PC-3 (cell line): ENCODE data around the gene MGAT2. TPM values are rescaled to one million over a fixed set of nuclear protein-coding genes. Genes with fewer than 3 reads are reported as not detected.
"Not testable (repeated sequence)": the region's sequence is repeated elsewhere in the genome, so short reads cannot be mapped to it uniquely, and the experiment has no call there.

Experiments used
- ATAC-seq: fragments of 200-7000 bp; cut with Tn5 transposase; 2 replicates; pipeline ENCODE4 v1.9.1; 2020; ENCODE audit warnings: mild to moderate bottlenecking, moderate library complexity
- BruUV-seq: library from RNA; stranded (reverse); fragments of 400-500 nt; replicated peaks from 2 replicates; lab custom pipeline; 2021; lab: Mats Ljungman, UMichigan
- CTCF ChIA-PET: fragments of 300-600 bp; sonication (Branson Sonifier 250); formaldehyde crosslinking; loops from one replicate; lab custom pipeline; 2022; ENCODE audit warnings: antibody characterized with exemption; lab: Charles Lee
- POLR2A ChIA-PET: fragments of 300-600 bp; sonication (Branson Sonifier 250); formaldehyde crosslinking; loops from one replicate; lab custom pipeline; 2022; ENCODE audit warnings: antibody characterized with exemption; ENCODE audit not compliant: unreplicated experiment; lab: Charles Lee
- DNase-seq: peaks from one replicate; pipeline ENCODE4 v3.0.0-alpha.2; 2015
- H2AFZ ChIP-seq: fragments of 300-600 bp; sonication (generic); 2 replicates; pipeline ENCODE4 v1.6.0; 2016; ENCODE audit warnings: antibody characterized with exemption, low read length
- H3F3A ChIP-seq: fragments of 300-600 bp; sonication (generic); one replicate; pipeline ENCODE4 v1.6.0; 2017; ENCODE audit warnings: antibody characterized with exemption, low read length, control low read depth, mild to moderate bottlenecking; ENCODE audit not compliant: unreplicated experiment
- H3K27ac ChIP-seq: fragments of 300-600 bp; sonication (generic); 2 replicates; pipeline ENCODE4 v1.5.1; 2016; ENCODE audit warnings: mild to moderate bottlenecking, low read length
- H3K27me3 ChIP-seq: fragments of 300-600 bp; sonication (generic); 2 replicates; pipeline ENCODE4 v1.6.1; 2016; ENCODE audit warnings: low read length, mixed read lengths
- H3K36me3 ChIP-seq: fragments of 300-600 bp; sonication (generic); 2 replicates; pipeline ENCODE4 v1.6.1; 2016; ENCODE audit warnings: low read depth, mixed run types, low read length, mixed read lengths
- H3K4me1 ChIP-seq: fragments of 300-600 bp; sonication (generic); 2 replicates; pipeline ENCODE4 v1.5.1; 2016; ENCODE audit warnings: low read length; ENCODE audit not compliant: insufficient read depth
- H3K4me2 ChIP-seq: fragments of 300-600 bp; sonication (generic); 2 replicates; pipeline ENCODE4 v1.6.0; 2016; ENCODE audit warnings: low read length
- H3K4me3 ChIP-seq: fragments of 300-600 bp; sonication (generic); 2 replicates; pipeline ENCODE4 v1.5.1; 2016; ENCODE audit warnings: mild to moderate bottlenecking, low read length, mixed read lengths
- H3K79me2 ChIP-seq: fragments of 300-600 bp; sonication (generic); 2 replicates; pipeline ENCODE4 v1.6.1; 2017; ENCODE audit warnings: low read length, mixed read lengths
- H3K9ac ChIP-seq: fragments of 300-600 bp; sonication (generic); 2 replicates; pipeline ENCODE4 v1.6.0; 2016; ENCODE audit warnings: mild to moderate bottlenecking, low read length
- H3K9me2 ChIP-seq: fragments of 300-600 bp; sonication (generic); replicated peaks from 2 replicates; pipeline ENCODE4 v1.6.1; 2016; ENCODE audit warnings: mixed run types, low read length, mixed read lengths
- H3K9me3 ChIP-seq: fragments of 300-600 bp; sonication (generic); 2 replicates; pipeline ENCODE4 v1.6.1; 2016; ENCODE audit warnings: low read length, mixed read lengths
- H4K20me1 ChIP-seq: fragments of 300-600 bp; sonication (generic); 2 replicates; pipeline ENCODE4 v1.6.1; 2016; ENCODE audit warnings: low read length, mixed read lengths
- EZH2 ChIP-seq: fragments of 300-600 bp; sonication (generic); IDR thresholded peaks from one replicate; pipeline ENCODE4 v1.6.1; 2017; ENCODE audit warnings: antibody characterized with exemption, mild to moderate bottlenecking, low read length; ENCODE audit not compliant: unreplicated experiment
- EZH2phosphoT487 ChIP-seq: fragments of 300-600 bp; sonication (generic); IDR thresholded peaks from 2 replicates; pipeline ENCODE4 v1.6.1; 2018; ENCODE audit warnings: mild to moderate bottlenecking, antibody characterized with exemption, low read length, borderline replicate concordance
- intact Hi-C: fragments of 100-400 bp; cut with micrococcal nuclease; formaldehyde crosslinking; loops from 2 replicates; pipeline ENCODE4 v1.9.0; 2023
- total RNA-seq: library from RNA; depleted of rRNA; stranded (reverse); fragments of >200 nt; gene quantifications from 2 replicates; pipeline ENCODE4 v1.2.3, GENCODE V29; 2014
- TF ChIP-seq, protein P1 (sequence below): fragments of 300-600 bp; sonication (generic); conservative IDR thresholded peaks from 2 replicates; pipeline ENCODE4 v1.5.1; 2017; ENCODE audit warnings: antibody characterized with exemption, low read depth, mild to moderate bottlenecking, low read length

MGAT2 gene
- total RNA-seq, 1 experiment from 2014 or later, result 39.5 TPM

GRCh38 chr14:49642163-49642562 lies 21.6 kb downstream of the MGAT2 start:
- Histone ChIP-seq H3K27ac (peak overlapping the region; percentile 6; the same call in 1 of the 2 replicates), H3K79me2 (peaks cover 56% of the 10 kb centered on the region)
- POLR2A ChIA-PET, result interaction anchor here (0.6 to 0.7 kb wide), 2 partner anchors 12 to 68 kb away, joined by 3 to 5 read pairs; no protein-coding TSS in a partner anchor

DNA sequence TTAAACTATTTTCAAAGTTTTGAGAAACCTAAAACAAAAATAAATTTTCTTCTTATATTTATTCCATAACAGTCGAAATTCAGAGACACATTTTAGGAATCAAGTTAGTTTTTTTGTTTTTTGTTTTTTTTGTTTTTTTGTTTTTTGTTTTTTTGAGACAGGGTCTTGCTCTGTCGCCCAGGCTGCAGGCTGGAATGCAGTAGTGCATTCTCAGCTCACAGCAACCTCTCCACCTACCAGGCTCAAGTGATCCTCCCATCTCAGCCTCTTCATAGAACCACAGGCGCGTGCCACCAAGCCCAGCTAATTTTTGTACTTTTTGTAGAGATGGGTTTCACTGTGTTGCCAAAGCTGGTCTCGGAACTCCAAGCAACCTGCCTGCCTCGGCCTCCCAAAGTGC lies 32.9 kb downstream of the MGAT2 start:
- no TSS peak for BruUV-seq
- peaks cover 17% of the 10 kb centered on the region for H3K4me1 ChIP-seq
- no peaks in the 10 kb centered on the region for H3K9me2 ChIP-seq
- H3K36me3 ChIP-seq, result peaks cover 25% of the 10 kb centered on the region
- no peak overlapping the region for H3K4me2 ChIP-seq
- ChIA-PET POLR2A (no interaction called here), CTCF (no interaction called here)
- no peaks in the 10 kb centered on the region for H3F3A ChIP-seq
- H4K20me1 ChIP-seq, result no peaks in the 10 kb centered on the region
- no peaks in the 10 kb centered on the region for H3K27me3 ChIP-seq
- no peak overlapping the region for H3K27ac ChIP-seq
- no peaks in the 10 kb centered on the region for H3K79me2 ChIP-seq
- no peaks in the 10 kb centered on the region for H3K9me3 ChIP-seq
- no peak for ATAC-seq
- DNase-seq, result no peak
- H2AFZ ChIP-seq, result no peak overlapping the region
- intact Hi-C loops, result no loop called here
- no peak overlapping the region for H3K4me3 ChIP-seq
- TF ChIP-seq EZH2phosphoT487, result no peak
- TF ChIP-seq EZH2, result no peak
- TF ChIP-seq, protein P1, sequence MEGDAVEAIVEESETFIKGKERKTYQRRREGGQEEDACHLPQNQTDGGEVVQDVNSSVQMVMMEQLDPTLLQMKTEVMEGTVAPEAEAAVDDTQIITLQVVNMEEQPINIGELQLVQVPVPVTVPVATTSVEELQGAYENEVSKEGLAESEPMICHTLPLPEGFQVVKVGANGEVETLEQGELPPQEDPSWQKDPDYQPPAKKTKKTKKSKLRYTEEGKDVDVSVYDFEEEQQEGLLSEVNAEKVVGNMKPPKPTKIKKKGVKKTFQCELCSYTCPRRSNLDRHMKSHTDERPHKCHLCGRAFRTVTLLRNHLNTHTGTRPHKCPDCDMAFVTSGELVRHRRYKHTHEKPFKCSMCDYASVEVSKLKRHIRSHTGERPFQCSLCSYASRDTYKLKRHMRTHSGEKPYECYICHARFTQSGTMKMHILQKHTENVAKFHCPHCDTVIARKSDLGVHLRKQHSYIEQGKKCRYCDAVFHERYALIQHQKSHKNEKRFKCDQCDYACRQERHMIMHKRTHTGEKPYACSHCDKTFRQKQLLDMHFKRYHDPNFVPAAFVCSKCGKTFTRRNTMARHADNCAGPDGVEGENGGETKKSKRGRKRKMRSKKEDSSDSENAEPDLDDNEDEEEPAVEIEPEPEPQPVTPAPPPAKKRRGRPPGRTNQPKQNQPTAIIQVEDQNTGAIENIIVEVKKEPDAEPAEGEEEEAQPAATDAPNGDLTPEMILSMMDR, result no peak
- no peak overlapping the region for H3K9ac ChIP-seq

More at GRCh38 chr14:49642163-49642562, 21.6 kb downstream of the MGAT2 start:
- TF ChIP-seq EZH2phosphoT487 (no peak), EZH2 (no peak)
- TF ChIP-seq, protein P1, result no peak
- peaks cover 26% of the 10 kb centered on the region for H3K36me3 ChIP-seq
- ATAC-seq (no peak), DNase-seq (no peak)
- no peak overlapping the region for H3K4me3 ChIP-seq
- H3K9ac ChIP-seq, result no peak overlapping the region
- no peaks in the 10 kb centered on the region for H3K9me3 ChIP-seq
- H3K4me1 ChIP-seq, result peaks cover 18% of the 10 kb centered on the region; the same call in 1 of the 2 replicates
- intact Hi-C loops, result no loop called here
- H3K4me2 ChIP-seq, result no peak overlapping the region
- H3K27me3 ChIP-seq, result no peaks in the 10 kb centered on the region
- no TSS peak for BruUV-seq
- peak overlapping the region; percentile 10; the same call in 1 of the 2 replicates for H2AFZ ChIP-seq
- no peaks in the 10 kb centered on the region for H3F3A ChIP-seq
- CTCF ChIA-PET, result no interaction called here
- no peaks in the 10 kb centered on the region for H4K20me1 ChIP-seq
- no peaks in the 10 kb centered on the region for H3K9me2 ChIP-seq

DNA sequence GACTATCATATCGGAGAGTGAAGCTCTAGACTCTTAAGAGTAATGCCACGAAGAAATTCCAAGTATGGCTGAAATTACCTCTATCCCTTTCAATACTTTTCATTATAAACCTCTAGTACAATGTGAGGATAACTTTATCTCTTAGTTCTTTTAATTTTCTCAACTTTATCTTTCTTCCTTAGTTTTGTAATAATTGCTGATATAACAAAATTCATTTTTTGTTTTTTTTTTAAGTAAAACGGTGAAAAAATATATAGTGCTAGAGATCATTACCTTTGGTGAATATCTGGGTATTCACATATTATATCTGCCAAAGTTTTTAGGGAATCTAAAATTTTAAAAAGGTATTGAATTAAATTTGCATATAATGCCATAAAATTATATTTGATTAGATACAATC lies 33.9 kb downstream of the MGAT2 start:
- ChIA-PET CTCF (no interaction called here), POLR2A (no interaction called here)
- Histone ChIP-seq H3K4me2 (no peak overlapping the region), H3K9ac (no peak overlapping the region), H3K4me1 (peaks cover 27% of the 10 kb centered on the region), H4K20me1 (no peaks in the 10 kb centered on the region), H2AFZ (no peak overlapping the region), H3K4me3 (no peak overlapping the region), H3K27me3 (no peaks in the 10 kb centered on the region), H3K79me2 (no peaks in the 10 kb centered on the region), H3F3A (peaks cover 5% of the 10 kb centered on the region), H3K9me2 (no peaks in the 10 kb centered on the region), H3K9me3 (no peaks in the 10 kb centered on the region), H3K36me3 (peaks cover 29% of the 10 kb centered on the region), H3K27ac (no peak overlapping the region)
- TF ChIP-seq EZH2 (no peak), EZH2phosphoT487 (no peak)
- TF ChIP-seq, protein P1, result no peak
- intact Hi-C loops, result no loop called here
- no TSS peak for BruUV-seq
- DNase-seq, result no peak
- ATAC-seq, result no peak

DNA sequence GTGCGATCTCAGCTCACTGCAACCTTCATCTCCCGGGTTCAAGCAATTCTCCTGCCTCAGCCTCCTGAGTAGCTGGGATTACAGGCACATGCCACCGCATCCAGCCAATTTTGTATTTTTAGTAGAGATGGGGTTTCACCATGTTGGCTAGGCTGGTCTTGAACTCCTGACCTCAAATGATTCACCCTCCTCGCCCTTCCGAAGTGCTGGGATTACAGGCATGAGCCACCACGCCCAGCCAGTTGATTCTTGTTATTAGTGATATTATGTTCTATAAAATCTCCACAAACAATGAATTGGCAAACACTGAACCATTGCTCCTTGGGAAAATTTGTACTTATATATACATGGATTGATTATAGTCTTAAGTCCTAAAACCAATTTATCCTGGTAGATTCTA lies 36.9 kb downstream of the MGAT2 start:
- H4K20me1 ChIP-seq, BruUV-seq, H2AFZ ChIP-seq, H3K4me3 ChIP-seq, H3K9me2 ChIP-seq, H3K27me3 ChIP-seq, CTCF ChIA-PET, H3K9me3 ChIP-seq, H3K79me2 ChIP-seq, H3F3A ChIP-seq: not testable (repeated sequence)
- peak; percentile 72 for DNase-seq
- Histone ChIP-seq H3K36me3 (peaks cover 28% of the 10 kb centered on the region), H3K27ac (peak overlapping the region; percentile 94), H3K9ac (peak overlapping the region; percentile 20; the same call in 1 of the 2 replicates), H3K4me2 (peak overlapping the region; percentile 7), H3K4me1 (peaks cover 43% of the 10 kb centered on the region)
- POLR2A ChIA-PET, result interaction anchor here (0.7 kb wide), 1 partner anchor 452 kb away, joined by 3 read pairs; no protein-coding TSS in a partner anchor
- intact Hi-C loops, result loop anchor here (5.0 kb wide), 1 partner anchor 35 kb away; the partner anchor contains the start of gene KLHDC1
- peak; percentile 10 for ATAC-seq
